ENCODE results near the gene FAM210A. TPM values are rescaled to one million over a fixed set of nuclear protein-coding genes. Genes with fewer than 3 reads are reported as not detected.

The FAM210A gene
- total RNA-seq, 1 donor from 2014 or later, result 15.4 TPM

- no peak overlapping the region for H3K27ac Mint-ChIP-seq (ENCODE audit: unreplicated experiment)
- no peaks in the 10 kb centered on the region for H3K27me3 Mint-ChIP-seq (ENCODE audit: unreplicated experiment)
- peaks cover 17% of the 10 kb centered on the region for H3K36me3 Mint-ChIP-seq (ENCODE audit: low read depth, unreplicated experiment)
- H3K9me3 Mint-ChIP-seq (ENCODE audit: unreplicated experiment), result no peaks in the 10 kb centered on the region
- no peak for DNase-seq (ENCODE audit: low spot score)
- TF ChIP-seq, protein P1, sequence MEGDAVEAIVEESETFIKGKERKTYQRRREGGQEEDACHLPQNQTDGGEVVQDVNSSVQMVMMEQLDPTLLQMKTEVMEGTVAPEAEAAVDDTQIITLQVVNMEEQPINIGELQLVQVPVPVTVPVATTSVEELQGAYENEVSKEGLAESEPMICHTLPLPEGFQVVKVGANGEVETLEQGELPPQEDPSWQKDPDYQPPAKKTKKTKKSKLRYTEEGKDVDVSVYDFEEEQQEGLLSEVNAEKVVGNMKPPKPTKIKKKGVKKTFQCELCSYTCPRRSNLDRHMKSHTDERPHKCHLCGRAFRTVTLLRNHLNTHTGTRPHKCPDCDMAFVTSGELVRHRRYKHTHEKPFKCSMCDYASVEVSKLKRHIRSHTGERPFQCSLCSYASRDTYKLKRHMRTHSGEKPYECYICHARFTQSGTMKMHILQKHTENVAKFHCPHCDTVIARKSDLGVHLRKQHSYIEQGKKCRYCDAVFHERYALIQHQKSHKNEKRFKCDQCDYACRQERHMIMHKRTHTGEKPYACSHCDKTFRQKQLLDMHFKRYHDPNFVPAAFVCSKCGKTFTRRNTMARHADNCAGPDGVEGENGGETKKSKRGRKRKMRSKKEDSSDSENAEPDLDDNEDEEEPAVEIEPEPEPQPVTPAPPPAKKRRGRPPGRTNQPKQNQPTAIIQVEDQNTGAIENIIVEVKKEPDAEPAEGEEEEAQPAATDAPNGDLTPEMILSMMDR (IDR thresholded peaks at IDR 0.05; ENCODE audit: unreplicated experiment), result no peak
- H3K4me1 Mint-ChIP-seq (ENCODE audit: unreplicated experiment), result no peaks in the 10 kb centered on the region
- no peak overlapping the region for H3K4me3 Mint-ChIP-seq (ENCODE audit: unreplicated experiment)
These were observed 9.3 kb upstream of the FAM210A start for GRCh38 chr18:13735681-13736080.

DNA sequence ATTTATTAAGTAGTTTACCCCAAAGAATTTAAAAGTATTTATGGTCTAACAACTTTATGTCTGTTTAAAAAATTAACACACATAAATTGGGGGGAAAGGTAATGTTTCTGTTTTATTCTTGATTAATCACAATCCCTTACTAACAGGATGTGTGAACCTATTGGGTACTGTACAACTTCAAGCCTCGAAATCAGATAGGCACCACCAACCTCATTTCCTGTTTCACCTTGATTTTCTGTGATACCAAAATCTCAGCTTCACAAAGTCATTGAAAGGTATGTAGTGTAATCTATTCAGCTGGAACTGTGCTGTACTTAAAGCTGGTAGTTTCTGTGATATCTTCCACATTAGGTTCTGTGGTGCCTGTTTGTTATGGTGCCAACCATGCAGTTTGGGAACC, 4.1 kb upstream of the FAM210A start:
- no peak overlapping the region for H3K27ac Mint-ChIP-seq (ENCODE audit: unreplicated experiment)
- peaks cover 11% of the 10 kb centered on the region for H3K27me3 Mint-ChIP-seq (ENCODE audit: unreplicated experiment)
- no peak for DNase-seq (ENCODE audit: low spot score)
- H3K9me3 Mint-ChIP-seq (ENCODE audit: unreplicated experiment), result no peaks in the 10 kb centered on the region
- peaks cover 12% of the 10 kb centered on the region for H3K4me1 Mint-ChIP-seq (ENCODE audit: unreplicated experiment)
- peaks cover 10% of the 10 kb centered on the region for H3K36me3 Mint-ChIP-seq (ENCODE audit: low read depth, unreplicated experiment)
- TF ChIP-seq, protein P1 (IDR thresholded peaks at IDR 0.05; ENCODE audit: unreplicated experiment), result no peak
- H3K4me3 Mint-ChIP-seq (ENCODE audit: unreplicated experiment), result no peak overlapping the region

GRCh38 chr18:13726972-13727331, 594 bp upstream of the FAM210A start:
- Mint-ChIP-seq H3K9me3 (ENCODE audit: unreplicated experiment) (no peaks in the 10 kb centered on the region), H3K4me1 (ENCODE audit: unreplicated experiment) (peaks cover 20% of the 10 kb centered on the region), H3K4me3 (ENCODE audit: unreplicated experiment) (peak overlapping the region; percentile 87), H3K36me3 (ENCODE audit: low read depth, unreplicated experiment) (peaks cover 6% of the 10 kb centered on the region), H3K27me3 (ENCODE audit: unreplicated experiment) (peaks cover 12% of the 10 kb centered on the region), H3K27ac (ENCODE audit: unreplicated experiment) (peak overlapping the region; percentile 99)
- peak; percentile 56 for DNase-seq (ENCODE audit: low spot score)
- TF ChIP-seq, protein P1 (IDR thresholded peaks at IDR 0.05; ENCODE audit: unreplicated experiment), result no peak

DNA sequence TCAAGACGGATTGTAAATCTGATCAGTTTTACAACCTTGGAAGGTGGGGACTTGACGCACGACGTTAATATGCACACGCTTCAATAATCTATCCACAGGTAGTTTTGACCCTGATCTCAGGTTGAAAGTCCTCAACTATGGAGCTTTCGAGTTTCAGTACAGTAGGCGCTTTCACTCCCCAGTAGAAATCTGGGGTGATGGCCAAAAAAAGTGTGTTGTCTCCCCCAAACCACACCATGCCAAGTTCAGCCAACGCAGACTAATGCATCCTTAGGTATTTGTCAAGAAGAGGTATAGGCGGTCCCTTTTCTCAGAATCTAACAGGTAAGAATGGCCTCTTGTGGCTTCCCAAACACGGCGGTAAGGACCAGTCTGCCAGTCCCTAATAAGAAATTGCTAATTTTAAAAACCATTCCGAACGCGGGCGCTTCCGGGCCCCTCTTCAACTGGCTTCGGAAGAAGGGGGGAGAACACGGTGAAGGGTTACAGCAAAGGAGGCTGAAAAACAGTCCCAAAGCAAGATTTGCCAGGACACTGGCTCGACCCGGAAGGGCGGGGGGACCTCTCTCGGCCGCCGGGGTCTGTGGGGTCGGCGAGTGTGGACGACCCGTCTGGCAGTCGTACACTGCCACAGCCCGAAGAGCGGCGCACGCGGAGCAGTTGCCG, 659 bp downstream of the FAM210A start:
- H3K4me3 Mint-ChIP-seq (ENCODE audit: unreplicated experiment), result peak overlapping the region; percentile 87
- peak overlapping the region; percentile 55 for H3K27ac Mint-ChIP-seq (ENCODE audit: unreplicated experiment)
- DNase-seq (ENCODE audit: low spot score), result no peak
- H3K4me1 Mint-ChIP-seq (ENCODE audit: unreplicated experiment), result peaks cover 20% of the 10 kb centered on the region
- H3K9me3 Mint-ChIP-seq (ENCODE audit: unreplicated experiment), result no peaks in the 10 kb centered on the region
- peaks cover 12% of the 10 kb centered on the region for H3K27me3 Mint-ChIP-seq (ENCODE audit: unreplicated experiment)
- H3K36me3 Mint-ChIP-seq (ENCODE audit: low read depth, unreplicated experiment), result peaks cover 6% of the 10 kb centered on the region
- TF ChIP-seq, protein P1 (IDR thresholded peaks at IDR 0.05; ENCODE audit: unreplicated experiment), result no peak

GRCh38 chr18:13720847-13721246, 5.5 kb downstream of the FAM210A start:
- peaks cover 11% of the 10 kb centered on the region for H3K4me1 Mint-ChIP-seq (ENCODE audit: unreplicated experiment)
- peaks cover 3% of the 10 kb centered on the region for H3K36me3 Mint-ChIP-seq (ENCODE audit: low read depth, unreplicated experiment)
- TF ChIP-seq, protein P1 (IDR thresholded peaks at IDR 0.05; ENCODE audit: unreplicated experiment), result no peak
- H3K27ac Mint-ChIP-seq (ENCODE audit: unreplicated experiment), result no peak overlapping the region
- peaks cover 3% of the 10 kb centered on the region for H3K27me3 Mint-ChIP-seq (ENCODE audit: unreplicated experiment)
- no peaks in the 10 kb centered on the region for H3K9me3 Mint-ChIP-seq (ENCODE audit: unreplicated experiment)
- no peak for DNase-seq (ENCODE audit: low spot score)
- no peak overlapping the region for H3K4me3 Mint-ChIP-seq (ENCODE audit: unreplicated experiment)
